ENCODE data around the gene EEF1AKMT1.
"Not testable (repeated sequence)": the region's sequence is repeated elsewhere in the genome, so short reads cannot be mapped to it uniquely, and the experiment has no call there.

The EEF1AKMT1 gene

GRCh38 chr13:20776751-20777150, 3.0 kb upstream of the EEF1AKMT1 start:
- DNase-seq (ENCODE audit: low spot score) = no peak

- DNase-seq (ENCODE audit: low spot score) = no peak
These were observed 2.2 kb upstream of the EEF1AKMT1 start for GRCh38 chr13:20775961-20776360.

- no peak for DNase-seq (ENCODE audit: low spot score)
These were observed 985 bp upstream of the EEF1AKMT1 start for GRCh38 chr13:20774746-20775145.

- DNase-seq (ENCODE audit: low spot score) = no peak
These were observed 1.2 kb downstream of the EEF1AKMT1 start for GRCh38 chr13:20772401-20773131.

GRCh38 chr13:20769834-20770233, 3.9 kb downstream of the EEF1AKMT1 start:
- no peak for DNase-seq (ENCODE audit: low spot score)

GRCh38 chr13:20769091-20769490, 4.7 kb downstream of the EEF1AKMT1 start:
- no peak for DNase-seq (ENCODE audit: low spot score)

- DNase-seq (ENCODE audit: low spot score) = no peak
These were observed 6.3 kb downstream of the EEF1AKMT1 start for GRCh38 chr13:20767309-20767943.

- DNase-seq (ENCODE audit: low spot score) = no peak
These were observed 12.9 kb downstream of the EEF1AKMT1 start for GRCh38 chr13:20760872-20761271.

GRCh38 chr13:20754009-20754408, 19.8 kb downstream of the EEF1AKMT1 start:
- DNase-seq (ENCODE audit: low spot score) = no peak

- DNase-seq (ENCODE audit: low spot score) = no peak
These were observed 24.4 kb downstream of the EEF1AKMT1 start for GRCh38 chr13:20749377-20749776.

GRCh38 chr13:20743830-20744404, 29.8 kb downstream of the EEF1AKMT1 start:
- DNase-seq (ENCODE audit: low spot score) = not testable (repeated sequence)

GRCh38 chr13:20740021-20740420, 33.7 kb downstream of the EEF1AKMT1 start:
- DNase-seq (ENCODE audit: low spot score) = no peak

GRCh38 chr13:20738616-20739015, 35.1 kb downstream of the EEF1AKMT1 start:
- no peak for DNase-seq (ENCODE audit: low spot score)

GRCh38 chr13:20729633-20730585, 43.9 kb downstream of the EEF1AKMT1 start:
- DNase-seq (ENCODE audit: low spot score) = no peak

- no peak for DNase-seq (ENCODE audit: low spot score)
These were observed 45.0 kb downstream of the EEF1AKMT1 start for GRCh38 chr13:20728579-20729311.

- no peak for DNase-seq (ENCODE audit: low spot score)
These were observed 45.9 kb downstream of the EEF1AKMT1 start for GRCh38 chr13:20727856-20728255.

- peak; percentile 61 for DNase-seq (ENCODE audit: low spot score)
These were observed 52.1 kb downstream of the EEF1AKMT1 start for GRCh38 chr13:20721454-20722357.

GRCh38 chr13:20721058-20721453, 52.7 kb downstream of the EEF1AKMT1 start:
- DNase-seq (ENCODE audit: low spot score) = no peak

- no peak for DNase-seq (ENCODE audit: low spot score)
These were observed 53.3 kb downstream of the EEF1AKMT1 start for GRCh38 chr13:20720499-20720898.

GRCh38 chr13:20719783-20720182, 54.0 kb downstream of the EEF1AKMT1 start:
- DNase-seq (ENCODE audit: low spot score) = no peak
